ENCODE results near the gene PLCD3.
A peak's percentile ranks its signal among the peaks of the same experiment; 100 is the strongest.

The PLCD3 gene

GRCh38 chr17:45107293-45108010 lies 24.9 kb downstream of the PLCD3 start:
- no peak overlapping the region for H3K4me3 ChIP-seq (ENCODE audit: low read length)
- DNase-seq (ENCODE audit: low read depth, low spot score), result no peak

- no peak for DNase-seq (ENCODE audit: low read depth, low spot score)
- H3K4me3 ChIP-seq (ENCODE audit: low read length), result no peak overlapping the region
Observed at GRCh38 chr17:45106582-45106981, 25.7 kb downstream of the PLCD3 start.

GRCh38 chr17:45106096-45106495 lies 26.2 kb downstream of the PLCD3 start:
- no peak for DNase-seq (ENCODE audit: low read depth, low spot score)
- no peak overlapping the region for H3K4me3 ChIP-seq (ENCODE audit: low read length)

- H3K4me3 ChIP-seq (ENCODE audit: low read length), result no peak overlapping the region
- no peak for DNase-seq (ENCODE audit: low read depth, low spot score)
Observed at GRCh38 chr17:45104907-45105624, 27.2 kb downstream of the PLCD3 start.

GRCh38 chr17:45104497-45104896 lies 27.8 kb downstream of the PLCD3 start:
- DNase-seq (ENCODE audit: low read depth, low spot score), result no peak
- no peak overlapping the region for H3K4me3 ChIP-seq (ENCODE audit: low read length)

- no peak for DNase-seq (ENCODE audit: low read depth, low spot score)
Observed at GRCh38 chr17:45104029-45104428, 28.3 kb downstream of the PLCD3 start.

GRCh38 chr17:45103269-45103795 lies 29.0 kb downstream of the PLCD3 start:
- DNase-seq (ENCODE audit: low read depth, low spot score), result no peak
- H3K4me3 ChIP-seq (ENCODE audit: low read length), result no peak overlapping the region

More at GRCh38 chr17:45104029-45104428, 28.3 kb downstream of the PLCD3 start:
- no peak overlapping the region for H3K4me3 ChIP-seq (ENCODE audit: low read length)

- H3K4me3 ChIP-seq (ENCODE audit: low read length), result no peak overlapping the region
- DNase-seq (ENCODE audit: low read depth, low spot score), result no peak
Observed at GRCh38 chr17:45102856-45103255, 29.5 kb downstream of the PLCD3 start.

- no peak for DNase-seq (ENCODE audit: low read depth, low spot score)
- no peak overlapping the region for H3K4me3 ChIP-seq (ENCODE audit: low read length)
Observed at GRCh38 chr17:45101883-45102811, 30.2 kb downstream of the PLCD3 start.

- no peak overlapping the region for H3K4me3 ChIP-seq (ENCODE audit: low read length)
- no peak for DNase-seq (ENCODE audit: low read depth, low spot score)
Observed at GRCh38 chr17:45101546-45101882, 30.8 kb downstream of the PLCD3 start.

GRCh38 chr17:45098869-45099616 lies 33.3 kb downstream of the PLCD3 start:
- H3K4me3 ChIP-seq (ENCODE audit: low read length), result no peak overlapping the region
- DNase-seq (ENCODE audit: low read depth, low spot score), result peak; percentile 41

- DNase-seq (ENCODE audit: low read depth, low spot score), result no peak
- H3K4me3 ChIP-seq (ENCODE audit: low read length), result no peak overlapping the region
Observed at GRCh38 chr17:45098081-45098868, 34.0 kb downstream of the PLCD3 start.

- H3K4me3 ChIP-seq (ENCODE audit: low read length), result no peak overlapping the region
- no peak for DNase-seq (ENCODE audit: low read depth, low spot score)
Observed at GRCh38 chr17:45096926-45097325, 35.4 kb downstream of the PLCD3 start.

GRCh38 chr17:45096141-45096540 lies 36.2 kb downstream of the PLCD3 start:
- no peak overlapping the region for H3K4me3 ChIP-seq (ENCODE audit: low read length)
- DNase-seq (ENCODE audit: low read depth, low spot score), result peak; percentile 22

- DNase-seq (ENCODE audit: low read depth, low spot score), result no peak
- H3K4me3 ChIP-seq (ENCODE audit: low read length), result no peak overlapping the region
Observed at GRCh38 chr17:45093444-45094110, 38.7 kb downstream of the PLCD3 start.

- no peak overlapping the region for H3K4me3 ChIP-seq (ENCODE audit: low read length)
- no peak for DNase-seq (ENCODE audit: low read depth, low spot score)
Observed at GRCh38 chr17:45092911-45093430, 39.3 kb downstream of the PLCD3 start.

- no peak for DNase-seq (ENCODE audit: low read depth, low spot score)
- no peak overlapping the region for H3K4me3 ChIP-seq (ENCODE audit: low read length)
Observed at GRCh38 chr17:45091778-45092425, 40.4 kb downstream of the PLCD3 start.
